Stomach (tissue), 4 donors: Measurements from ENCODE around the gene GDF11.

Source experiments
- CTCF ChIP-seq, 7 experiments: fragments of 450-650 bp in 4 of 7; fragments of 200-600 bp in 3 of 7; sonication (generic) in 3 of 7; IDR thresholded peaks; one replicate each; pipeline ENCODE4 v1.5.1; 2016 to 2019; ENCODE audit warnings: antibody characterized with exemption in 7 of 7, control low read depth in 2 of 7, mild to moderate bottlenecking in 1 of 7
- EP300 ChIP-seq: sonication (generic); formaldehyde crosslinking; IDR thresholded peaks from one replicate; pipeline ENCODE4 v1.6.1; 2017; ENCODE audit warnings: antibody characterized with exemption
- POLR2A ChIP-seq, 4 donors: fragments of 450-650 bp; IDR thresholded peaks; one replicate each; pipeline ENCODE4 v1.6.1; 2016; ENCODE audit warnings: antibody characterized with exemption in 4 of 4, control low read depth in 2 of 4, mild to moderate bottlenecking in 1 of 4, moderate library complexity in 1 of 4
- POLR2AphosphoS5 ChIP-seq, 3 donors: sonication (generic); formaldehyde crosslinking; IDR thresholded peaks; one replicate each; pipeline ENCODE4 v1.6.1; 2016; ENCODE audit warnings: antibody characterized with exemption in 3 of 3

- TF ChIP-seq POLR2AphosphoS5 (IDR thresholded peaks at IDR 0.05) (no peak), CTCF (IDR thresholded peaks at IDR 0.05) (no peak), EP300 (no peak), POLR2A (IDR thresholded peaks at IDR 0.05) (no peak)
Observed at GRCh38 chr12:55706568-55707218, 36.2 kb upstream of the GDF11 start.
